HG03103 (cell line): ENCODE data around the gene BEST1.

Source experiments
- ATAC-seq: cut with Tn5 transposase; IDR thresholded peaks from one replicate; pipeline ENCODE4 v1.9.1; 2021; ENCODE audit warnings: low read depth; ENCODE audit not compliant: unreplicated experiment

Gene BEST1

GRCh38 chr11:61950035-61950547, at the start of gene BEST1:
Gene BEST1 (plus strand): TSS chr11:61950351. CDS start chr11:61951807, 1,456 bp downstream.
- no peak for ATAC-seq

GRCh38 chr11:61901397-61901796, 48.8 kb upstream of the BEST1 start:
- ATAC-seq, result no peak

- ATAC-seq, result no peak
These were observed 47.8 kb upstream of the BEST1 start for GRCh38 chr11:61902313-61902712.

- ATAC-seq, result no peak
These were observed 46.3 kb upstream of the BEST1 start for GRCh38 chr11:61903845-61904244.

- ATAC-seq, result no peak
These were observed 45.6 kb upstream of the BEST1 start for GRCh38 chr11:61904539-61905048.

GRCh38 chr11:61905067-61905696, 45.0 kb upstream of the BEST1 start:
- ATAC-seq, result no peak

GRCh38 chr11:61905801-61906521, 44.2 kb upstream of the BEST1 start:
- no peak for ATAC-seq

GRCh38 chr11:61906522-61906909, 43.6 kb upstream of the BEST1 start:
- no peak for ATAC-seq

- ATAC-seq, result no peak
These were observed 42.9 kb upstream of the BEST1 start for GRCh38 chr11:61907282-61907681.

GRCh38 chr11:61907871-61908729, 42.1 kb upstream of the BEST1 start:
- ATAC-seq, result no peak

- ATAC-seq, result no peak
These were observed 41.3 kb upstream of the BEST1 start for GRCh38 chr11:61908730-61909316.

- no peak for ATAC-seq
These were observed 39.7 kb upstream of the BEST1 start for GRCh38 chr11:61910187-61911127.

GRCh38 chr11:61911128-61911700, 38.9 kb upstream of the BEST1 start:
- ATAC-seq, result no peak

- no peak for ATAC-seq
These were observed 38.2 kb upstream of the BEST1 start for GRCh38 chr11:61911701-61912529.

- ATAC-seq, result no peak
These were observed 37.6 kb upstream of the BEST1 start for GRCh38 chr11:61912530-61912898.

GRCh38 chr11:61912991-61913698, 37.0 kb upstream of the BEST1 start:
- ATAC-seq, result no peak

GRCh38 chr11:61913699-61914395, 36.3 kb upstream of the BEST1 start:
- ATAC-seq, result no peak
